ENCODE data around the gene GADL1.

GADL1 gene

GRCh38 chr3:30676424-30677346, 217.8 kb downstream of the GADL1 start:
- no peak for DNase-seq (ENCODE audit: low read depth)

Data from stimulated activated CD8-positive, alpha-beta memory T cell treated with anti-CD3 and anti-CD28 coated beads, Interleukin-15, amount 100 ng/mL, for 1 hour (primary cell).